ENCODE results near the gene FHOD3.

Gene FHOD3

DNA sequence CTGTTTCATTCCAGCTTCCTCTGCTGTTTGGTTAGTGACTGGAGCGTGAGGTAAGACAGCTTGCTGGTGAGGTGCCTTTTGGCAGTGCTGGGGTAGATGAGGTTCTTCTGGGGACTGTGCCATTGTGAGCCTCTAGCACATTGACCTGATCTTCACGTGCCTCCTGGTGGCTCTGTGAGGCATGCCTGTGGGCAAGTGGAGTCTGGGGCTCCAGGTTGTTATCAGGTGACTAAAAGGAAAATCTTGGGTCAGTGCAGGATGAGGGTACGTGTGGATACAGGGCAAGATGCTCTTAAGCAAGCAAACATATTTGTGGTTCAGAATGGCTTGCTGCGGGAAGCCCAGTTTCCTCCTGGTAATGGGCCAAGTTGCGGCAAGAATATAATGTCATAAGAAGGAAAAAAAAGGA lies 75.4 kb downstream of the FHOD3 start:
- no peak overlapping the region for H3K4me3 ChIP-seq (ENCODE audit: control insufficient read depth in 1 of 7, extremely low read depth in 1 of 7, insufficient read depth in 4 of 7, low read depth in 2 of 7, low read length in 6 of 7)
- H3K36me3 ChIP-seq (ENCODE audit: control insufficient read depth in 4 of 4, insufficient read depth in 4 of 4, low read length in 3 of 4): no peaks in the 10 kb centered on the region
- ChIA-PET CTCF (no interaction called here), POLR2A (no interaction called here)
- H3K27me3 ChIP-seq (replicated peaks in 2 of 5; ENCODE audit: control insufficient read depth in 4 of 5, insufficient read depth in 5 of 5, low read length in 4 of 5): peaks cover 9 to 86% (median 36%) of the 10 kb centered on the region in 5 experiments
- peak; percentile 83 to 92 (median 91) for DNase-seq
- WGBS (ENCODE audit: insufficient coverage): 0% methylated on average over 3 of the region's 5 CpGs
- H3K27ac ChIP-seq (ENCODE audit: insufficient read depth in 1 of 2, low read depth in 1 of 2, low read length in 2 of 2, poor library complexity in 1 of 2, severe bottlenecking in 2 of 2): no peak overlapping the region
- peaks cover 0 to 17% (median 11%) of the 10 kb centered on the region in 4 experiments for H3K4me1 ChIP-seq (ENCODE audit: control extremely low read depth in 1 of 4, control insufficient read depth in 4 of 4, insufficient read depth in 4 of 4, low read length in 3 of 4)
- H3K9me3 ChIP-seq (ENCODE audit: control extremely low read depth in 1 of 5, control insufficient read depth in 4 of 5, insufficient read depth in 2 of 5, low read depth in 1 of 5, low read length in 4 of 5): peaks cover 0 to 8% (median 5%) of the 10 kb centered on the region in 5 experiments

GRCh38 chr18:36374262-36374661 lies 76.7 kb downstream of the FHOD3 start:
- Histone ChIP-seq H3K36me3 (ENCODE audit: control insufficient read depth in 4 of 4, insufficient read depth in 4 of 4, low read length in 3 of 4) (no peaks in the 10 kb centered on the region), H3K4me1 (ENCODE audit: control extremely low read depth in 1 of 4, control insufficient read depth in 4 of 4, insufficient read depth in 4 of 4, low read length in 3 of 4) (peaks cover 0 to 17% (median 11%) of the 10 kb centered on the region in 4 experiments), H3K9me3 (ENCODE audit: control extremely low read depth in 1 of 5, control insufficient read depth in 4 of 5, insufficient read depth in 2 of 5, low read depth in 1 of 5, low read length in 4 of 5) (peaks cover 0 to 8% (median 5%) of the 10 kb centered on the region in 5 experiments), H3K27me3 (replicated peaks in 2 of 5; ENCODE audit: control insufficient read depth in 4 of 5, insufficient read depth in 5 of 5, low read length in 4 of 5) (peaks cover 9 to 87% (median 41%) of the 10 kb centered on the region in 5 experiments), H3K4me3 (ENCODE audit: control insufficient read depth in 1 of 7, extremely low read depth in 1 of 7, insufficient read depth in 4 of 7, low read depth in 2 of 7, low read length in 6 of 7) (no peak overlapping the region), H3K27ac (ENCODE audit: insufficient read depth in 1 of 2, low read depth in 1 of 2, low read length in 2 of 2, poor library complexity in 1 of 2, severe bottlenecking in 2 of 2) (no peak overlapping the region)
- ChIA-PET POLR2A (no interaction called here), CTCF (no interaction called here)
- peak in 1 of 3 donors; percentile 2 for DNase-seq
- 100% methylated on average over 1 of the region's 3 CpGs for WGBS (ENCODE audit: insufficient coverage)

- Histone ChIP-seq H3K9me3 (ENCODE audit: control extremely low read depth in 1 of 5, control insufficient read depth in 4 of 5, insufficient read depth in 2 of 5, low read depth in 1 of 5, low read length in 4 of 5) (peaks cover 0 to 8% (median 5%) of the 10 kb centered on the region in 5 experiments), H3K27me3 (replicated peaks in 2 of 5; ENCODE audit: control insufficient read depth in 4 of 5, insufficient read depth in 5 of 5, low read length in 4 of 5) (peaks cover 9 to 87% (median 35%) of the 10 kb centered on the region in 5 experiments), H3K36me3 (ENCODE audit: control insufficient read depth in 4 of 4, insufficient read depth in 4 of 4, low read length in 3 of 4) (no peaks in the 10 kb centered on the region), H3K4me3 (ENCODE audit: control insufficient read depth in 1 of 7, extremely low read depth in 1 of 7, insufficient read depth in 4 of 7, low read depth in 2 of 7, low read length in 6 of 7) (no peak overlapping the region), H3K4me1 (ENCODE audit: control extremely low read depth in 1 of 4, control insufficient read depth in 4 of 4, insufficient read depth in 4 of 4, low read length in 3 of 4) (peaks cover 0 to 17% (median 11%) of the 10 kb centered on the region in 4 experiments), H3K27ac (ENCODE audit: insufficient read depth in 1 of 2, low read depth in 1 of 2, low read length in 2 of 2, poor library complexity in 1 of 2, severe bottlenecking in 2 of 2) (no peak overlapping the region)
- ChIA-PET CTCF (no interaction called here), POLR2A (no interaction called here)
- DNase-seq: no peak
- WGBS (ENCODE audit: insufficient coverage): 100% methylated on average over 3 of the region's 5 CpGs
These were observed 77.6 kb downstream of the FHOD3 start for GRCh38 chr18:36375118-36375517.

GRCh38 chr18:36376361-36376760 lies 78.8 kb downstream of the FHOD3 start:
- CTCF ChIA-PET: no interaction called here

DNA sequence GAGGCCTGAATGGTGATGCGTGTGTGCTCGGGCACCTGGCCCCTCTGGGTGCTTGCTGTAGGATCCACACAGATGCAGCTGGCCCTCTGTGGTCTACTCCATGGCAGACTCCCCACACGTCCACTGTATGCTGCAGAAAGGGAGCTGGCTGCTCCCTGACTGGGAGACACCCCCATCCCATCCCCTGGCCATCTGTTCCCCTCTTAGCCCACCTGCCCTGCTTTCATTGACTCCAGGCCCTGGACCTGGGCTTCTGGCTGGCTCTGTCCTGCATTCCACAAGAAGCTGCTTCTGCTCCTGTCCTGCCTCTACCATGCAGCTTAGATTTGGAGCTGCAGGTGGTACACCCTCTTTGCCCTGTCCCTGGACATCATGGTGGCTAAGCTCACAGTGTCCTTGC lies 80.1 kb downstream of the FHOD3 start:
- no peak for DNase-seq
- CTCF ChIA-PET: no interaction called here
- Histone ChIP-seq H3K36me3 (ENCODE audit: control insufficient read depth in 4 of 4, insufficient read depth in 4 of 4, low read length in 3 of 4) (no peaks in the 10 kb centered on the region), H3K4me1 (ENCODE audit: control extremely low read depth in 1 of 4, control insufficient read depth in 4 of 4, insufficient read depth in 4 of 4, low read length in 3 of 4) (peaks cover 0 to 8% (median 8%) of the 10 kb centered on the region in 4 experiments), H3K27me3 (replicated peaks in 2 of 5; ENCODE audit: control insufficient read depth in 4 of 5, insufficient read depth in 5 of 5, low read length in 4 of 5) (peaks cover 2 to 89% (median 32%) of the 10 kb centered on the region in 5 experiments), H3K9me3 (ENCODE audit: control extremely low read depth in 1 of 5, control insufficient read depth in 4 of 5, insufficient read depth in 2 of 5, low read depth in 1 of 5, low read length in 4 of 5) (no peaks in the 10 kb centered on the region), H3K27ac (ENCODE audit: insufficient read depth in 1 of 2, low read depth in 1 of 2, low read length in 2 of 2, poor library complexity in 1 of 2, severe bottlenecking in 2 of 2) (no peak overlapping the region), H3K4me3 (ENCODE audit: control insufficient read depth in 1 of 7, extremely low read depth in 1 of 7, insufficient read depth in 4 of 7, low read depth in 2 of 7, low read length in 6 of 7) (no peak overlapping the region)
- 89% methylated on average over 3 of the region's 3 CpGs for WGBS (ENCODE audit: insufficient coverage)
- POLR2A ChIA-PET: no interaction called here

More at GRCh38 chr18:36376361-36376760, 78.8 kb downstream of the FHOD3 start:
- Histone ChIP-seq H3K9me3 (ENCODE audit: control extremely low read depth in 1 of 5, control insufficient read depth in 4 of 5, insufficient read depth in 2 of 5, low read depth in 1 of 5, low read length in 4 of 5) (peaks cover 0 to 2% (median under 1%) of the 10 kb centered on the region in 5 experiments), H3K4me3 (ENCODE audit: control insufficient read depth in 1 of 7, extremely low read depth in 1 of 7, insufficient read depth in 4 of 7, low read depth in 2 of 7, low read length in 6 of 7) (no peak overlapping the region), H3K27ac (ENCODE audit: insufficient read depth in 1 of 2, low read depth in 1 of 2, low read length in 2 of 2, poor library complexity in 1 of 2, severe bottlenecking in 2 of 2) (no peak overlapping the region), H3K27me3 (replicated peaks in 2 of 5; ENCODE audit: control insufficient read depth in 4 of 5, insufficient read depth in 5 of 5, low read length in 4 of 5) (peaks cover 6 to 87% (median 31%) of the 10 kb centered on the region in 5 experiments), H3K4me1 (ENCODE audit: control extremely low read depth in 1 of 4, control insufficient read depth in 4 of 4, insufficient read depth in 4 of 4, low read length in 3 of 4) (peaks cover 0 to 17% (median 11%) of the 10 kb centered on the region in 4 experiments), H3K36me3 (ENCODE audit: control insufficient read depth in 4 of 4, insufficient read depth in 4 of 4, low read length in 3 of 4) (no peaks in the 10 kb centered on the region)
- WGBS (ENCODE audit: insufficient coverage): no CpG with 5 or more reads among the region's 1 CpG
- DNase-seq: no peak
- POLR2A ChIA-PET: no interaction called here

- POLR2A ChIA-PET: no interaction called here
- CTCF ChIA-PET: no interaction called here
- WGBS (ENCODE audit: insufficient coverage): no CpG with 5 or more reads among the region's 2 CpGs
- Histone ChIP-seq H3K4me3 (ENCODE audit: control insufficient read depth in 1 of 7, extremely low read depth in 1 of 7, insufficient read depth in 4 of 7, low read depth in 2 of 7, low read length in 6 of 7) (no peak overlapping the region), H3K36me3 (ENCODE audit: control insufficient read depth in 4 of 4, insufficient read depth in 4 of 4, low read length in 3 of 4) (no peaks in the 10 kb centered on the region), H3K27ac (ENCODE audit: insufficient read depth in 1 of 2, low read depth in 1 of 2, low read length in 2 of 2, poor library complexity in 1 of 2, severe bottlenecking in 2 of 2) (no peak overlapping the region), H3K9me3 (ENCODE audit: control extremely low read depth in 1 of 5, control insufficient read depth in 4 of 5, insufficient read depth in 2 of 5, low read depth in 1 of 5, low read length in 4 of 5) (no peaks in the 10 kb centered on the region), H3K27me3 (replicated peaks in 2 of 5; ENCODE audit: control insufficient read depth in 4 of 5, insufficient read depth in 5 of 5, low read length in 4 of 5) (peaks cover 2 to 94% (median 37%) of the 10 kb centered on the region in 5 experiments), H3K4me1 (ENCODE audit: control extremely low read depth in 1 of 4, control insufficient read depth in 4 of 4, insufficient read depth in 4 of 4, low read length in 3 of 4) (peaks cover 0 to 4% (median 2%) of the 10 kb centered on the region in 4 experiments)
- no peak for DNase-seq
These were observed 80.7 kb downstream of the FHOD3 start for GRCh38 chr18:36378205-36378604.

- Histone ChIP-seq H3K27ac (ENCODE audit: insufficient read depth in 1 of 2, low read depth in 1 of 2, low read length in 2 of 2, poor library complexity in 1 of 2, severe bottlenecking in 2 of 2) (no peak overlapping the region), H3K4me1 (ENCODE audit: control extremely low read depth in 1 of 4, control insufficient read depth in 4 of 4, insufficient read depth in 4 of 4, low read length in 3 of 4) (no peaks in the 10 kb centered on the region), H3K27me3 (replicated peaks in 2 of 5; ENCODE audit: control insufficient read depth in 4 of 5, insufficient read depth in 5 of 5, low read length in 4 of 5) (peaks cover 2 to 88% (median 38%) of the 10 kb centered on the region in 5 experiments), H3K36me3 (ENCODE audit: control insufficient read depth in 4 of 4, insufficient read depth in 4 of 4, low read length in 3 of 4) (no peaks in the 10 kb centered on the region), H3K9me3 (ENCODE audit: control extremely low read depth in 1 of 5, control insufficient read depth in 4 of 5, insufficient read depth in 2 of 5, low read depth in 1 of 5, low read length in 4 of 5) (no peaks in the 10 kb centered on the region), H3K4me3 (ENCODE audit: control insufficient read depth in 1 of 7, extremely low read depth in 1 of 7, insufficient read depth in 4 of 7, low read depth in 2 of 7, low read length in 6 of 7) (no peak overlapping the region)
- peak; percentile 18 to 50 (median 24) for DNase-seq
- POLR2A ChIA-PET: no interaction called here
- CTCF ChIA-PET: no interaction called here
- no CpG with 5 or more reads among the region's 2 CpGs for WGBS (ENCODE audit: insufficient coverage)
These were observed 82.0 kb downstream of the FHOD3 start for GRCh38 chr18:36379435-36379984.

All from common myeloid progenitor, CD34-positive (primary cell).